ENCODE measurements around the gene SHC4.

SHC4 gene

DNA sequence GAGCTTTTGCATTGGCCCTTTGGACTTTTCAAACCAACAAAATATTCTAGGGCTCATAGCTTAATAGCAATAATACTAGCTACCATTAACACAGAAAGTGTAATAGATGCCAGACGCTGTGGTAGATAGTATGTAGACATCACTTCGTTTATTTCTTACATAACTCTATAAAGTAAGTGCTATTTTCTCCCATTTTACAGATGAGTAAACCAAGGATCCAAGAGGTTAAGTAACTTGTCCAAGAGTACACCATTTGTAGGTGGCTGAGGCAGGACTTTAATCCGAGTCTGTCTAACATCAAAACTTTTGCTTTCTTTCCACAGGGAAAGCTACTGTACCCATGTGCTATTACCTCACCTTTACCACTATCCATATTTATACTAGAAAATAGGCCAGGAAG is 73.8 kb downstream of the SHC4 start:
- DNase-seq (ENCODE audit: low read depth): no peak
- no peak for TF ChIP-seq CTCF (IDR thresholded peaks at IDR 0.05; ENCODE audit: low read depth, low read length, missing control alignments)
- no peak overlapping the region for H3K4me3 ChIP-seq (ENCODE audit: low read depth, low read length)

DNA sequence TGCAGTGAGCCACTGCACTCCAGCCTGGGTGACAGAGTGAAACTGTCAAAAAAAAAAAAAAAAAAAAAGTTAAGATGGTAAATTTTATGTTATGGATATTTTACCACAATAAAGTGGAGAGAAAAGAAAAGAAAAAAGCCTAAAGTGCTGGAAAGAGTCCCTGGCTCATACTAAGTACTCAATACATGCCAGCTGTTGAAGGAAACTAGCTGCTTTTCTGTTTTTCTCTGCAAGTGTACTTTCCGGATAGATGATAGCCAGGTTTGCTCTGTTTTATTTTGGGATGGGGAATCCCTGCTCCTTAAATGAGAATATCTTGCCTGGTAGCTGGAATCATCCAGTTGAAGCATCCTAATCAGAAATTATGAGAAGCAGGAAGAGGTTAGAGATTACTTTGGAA is 74.9 kb downstream of the SHC4 start:
- no peak for TF ChIP-seq CTCF (IDR thresholded peaks at IDR 0.05; ENCODE audit: low read depth, low read length, missing control alignments)
- no peak for DNase-seq (ENCODE audit: low read depth)
- H3K4me3 ChIP-seq (ENCODE audit: low read depth, low read length): no peak overlapping the region

DNA sequence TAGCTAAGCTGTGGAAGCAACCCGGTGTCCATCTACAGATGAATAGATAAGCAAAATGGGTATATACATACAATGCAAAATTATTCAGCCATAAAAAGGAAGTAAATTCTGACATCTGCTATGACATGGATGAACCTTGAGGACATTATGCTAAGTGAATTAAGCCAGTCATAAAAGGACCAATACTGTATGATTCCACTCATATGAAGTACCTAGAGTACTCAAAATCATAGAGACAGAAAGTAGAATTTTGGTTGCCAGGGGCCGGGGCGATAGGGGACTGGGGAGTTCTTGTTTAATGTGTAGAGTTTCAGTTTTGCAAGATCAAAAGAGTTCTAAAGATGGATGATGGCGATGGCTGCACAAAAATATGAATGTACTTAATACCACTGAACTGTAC is 75.5 kb downstream of the SHC4 start:
- TF ChIP-seq CTCF (IDR thresholded peaks at IDR 0.05; ENCODE audit: low read depth, low read length, missing control alignments): no peak
- DNase-seq (ENCODE audit: low read depth): no peak
- no peak overlapping the region for H3K4me3 ChIP-seq (ENCODE audit: low read depth, low read length)

- no peak for DNase-seq (ENCODE audit: low read depth)
- no peak for TF ChIP-seq CTCF (IDR thresholded peaks at IDR 0.05; ENCODE audit: low read depth, low read length, missing control alignments)
- no peak overlapping the region for H3K4me3 ChIP-seq (ENCODE audit: low read depth, low read length)
These were observed 76.6 kb downstream of the SHC4 start for GRCh38 chr15:48887144-48887543.

GRCh38 chr15:48883699-48884098 is 80.0 kb downstream of the SHC4 start:
- no peak for DNase-seq (ENCODE audit: low read depth)
- no peak overlapping the region for H3K4me3 ChIP-seq (ENCODE audit: low read depth, low read length)
- TF ChIP-seq CTCF (IDR thresholded peaks at IDR 0.05; ENCODE audit: low read depth, low read length, missing control alignments): no peak

DNA sequence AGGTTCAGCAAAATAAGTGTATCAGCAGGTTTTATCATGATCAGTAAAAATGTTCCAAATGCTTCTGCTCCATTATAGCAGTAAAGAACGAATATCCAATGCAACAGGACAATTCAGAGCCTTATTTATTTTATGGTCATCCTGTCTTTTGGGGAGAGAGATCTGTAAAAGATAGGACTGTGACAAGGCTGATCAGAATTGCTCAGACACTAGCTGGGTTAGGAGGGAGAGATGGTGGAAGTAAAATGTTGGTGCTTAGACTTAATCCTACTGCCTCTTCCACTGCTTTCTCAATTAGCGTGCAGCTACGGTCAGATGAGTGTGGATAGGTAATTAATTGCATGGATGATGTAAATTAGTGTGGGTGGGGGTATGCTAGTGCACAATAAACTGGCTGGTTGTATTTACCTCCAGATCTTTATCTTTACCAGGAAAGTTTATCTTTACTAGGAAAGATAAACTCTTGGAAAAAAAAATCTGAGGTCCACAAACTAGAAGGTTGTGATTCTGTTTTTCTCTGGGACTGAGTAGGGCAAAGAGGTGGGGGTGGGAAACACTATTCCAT is 83.6 kb downstream of the SHC4 start:
- no peak overlapping the region for H3K4me3 ChIP-seq (ENCODE audit: low read depth, low read length)
- TF ChIP-seq CTCF (IDR thresholded peaks at IDR 0.05; ENCODE audit: low read depth, low read length, missing control alignments): no peak
- DNase-seq (ENCODE audit: low read depth): no peak
